Liver (tissue), 3 donors: ENCODE measurements around the gene TAOK2.
A peak's percentile ranks its signal among the peaks of the same experiment; 100 is the strongest.

Experiments
- CTCF ChIP-seq: fragments of 150-350 bp; IDR thresholded peaks from 2 replicates; pipeline ENCODE4 v1.5.1; 2017; ENCODE audit warnings: improper control_type of control experiment, low read depth, low read length; ENCODE audit not compliant: missing input control
- EGR1 ChIP-seq, 2 donors: IDR thresholded peaks; 2 replicates each; pipeline ENCODE4 v1.6.1; 2016 to 2018; ENCODE audit warnings: antibody characterized with exemption in 2 of 2, low read depth in 2 of 2
- FOXA1 ChIP-seq: IDR thresholded peaks from 2 replicates; pipeline ENCODE4 v1.6.1; 2016; ENCODE audit warnings: antibody characterized with exemption
- JUND ChIP-seq, 2 donors: IDR thresholded peaks; 2 replicates each; pipeline ENCODE4 v1.6.1; 2016; ENCODE audit warnings: antibody characterized with exemption in 2 of 2
- MAX ChIP-seq: IDR thresholded peaks from 2 replicates; pipeline ENCODE4 v1.6.1; 2016; ENCODE audit warnings: antibody characterized with exemption
- RAD21 ChIP-seq, 2 donors: IDR thresholded peaks; 2 replicates each; pipeline ENCODE4 v1.6.1; 2016; ENCODE audit warnings: antibody characterized with exemption in 2 of 2, mild to moderate bottlenecking in 2 of 2
- REST ChIP-seq: IDR thresholded peaks from 2 replicates; pipeline ENCODE4 v1.6.1; 2016; ENCODE audit warnings: antibody characterized with exemption, mild to moderate bottlenecking
- SP1 ChIP-seq: IDR thresholded peaks from 2 replicates; pipeline ENCODE4 v1.6.1; 2018; ENCODE audit warnings: antibody characterized with exemption, mild to moderate bottlenecking
- TAF1 ChIP-seq: conservative IDR thresholded peaks from 2 replicates; pipeline ENCODE4 v1.6.1; 2016; ENCODE audit warnings: antibody characterized with exemption, mild to moderate bottlenecking
- YY1 ChIP-seq: IDR thresholded peaks from 2 replicates; pipeline ENCODE4 v1.6.1; 2016; ENCODE audit warnings: antibody characterized with exemption, mild to moderate bottlenecking
- ZBTB33 ChIP-seq: IDR thresholded peaks from 2 replicates; pipeline ENCODE4 v1.6.1; 2016; ENCODE audit warnings: antibody characterized with exemption
- donor health status: healthy.
- donor health status: healthy.

- TF ChIP-seq CTCF (peak; percentile 62), JUND (IDR thresholded peaks at IDR 0.05) (no peak), YY1 (no peak), REST (no peak), FOXA1 (no peak), EGR1 (IDR thresholded peaks at IDR 0.05; ENCODE audit: low read depth in 2 of 2) (no peak), MAX (no peak), SP1 (no peak), ZBTB33 (no peak), RAD21 (IDR thresholded peaks at IDR 0.05) (peak; percentile 64 to 73), TAF1 (no peak)
Observed at GRCh38 chr16:30032083-30032819, 58.6 kb downstream of the TAOK2 start.
